Kidney (tissue), 11 donors: ENCODE data around the gene CD160. TPM values are rescaled to one million over a fixed set of nuclear protein-coding genes. Genes with fewer than 3 reads are reported as not detected.
"Not testable (repeated sequence)": the region's sequence is repeated elsewhere in the genome, so short reads cannot be mapped to it uniquely, and the experiment has no call there.

ENCODE experiments used
- DNase-seq, 5 donors: peaks; one replicate each; pipeline ENCODE4 v3.0.0-alpha.2; 2013 to 2020
- FAIRE-seq: peaks from 2 replicates; lab custom pipeline; 2012; peaks lifted over from hg19 to GRCh38; lab: Jason Lieb, UNC
- H3K27ac ChIP-seq, 2 donors: one replicate each; pipeline ENCODE4 v1.7.0; 2013; ENCODE audit warnings: low read depth in 2 of 2, low read length in 2 of 2, inconsistent platforms in 1 of 2
- H3K27me3 ChIP-seq: one replicate; pipeline ENCODE4 v1.7.1; 2013; ENCODE audit warnings: low read length, inconsistent platforms; ENCODE audit not compliant: control insufficient read depth, insufficient read depth
- H3K36me3 ChIP-seq, 3 donors: one replicate each; pipeline versions ENCODE4 v1.7.0 to v1.7.1; 2013; ENCODE audit warnings: low read length in 3 of 3, control low read depth in 1 of 3, inconsistent platforms in 1 of 3; ENCODE audit not compliant: insufficient read depth in 3 of 3, control insufficient read depth in 2 of 3
- H3K4me1 ChIP-seq, 3 donors: one replicate each; pipeline versions ENCODE4 v1.7.0 to v1.7.1; 2013; ENCODE audit warnings: low read length in 3 of 3, inconsistent platforms in 1 of 3, low read depth in 1 of 3; ENCODE audit not compliant: control insufficient read depth in 2 of 3, insufficient read depth in 2 of 3
- H3K4me3 ChIP-seq, 3 donors: one replicate each; pipeline versions ENCODE4 v1.7.0 to v1.8.1; 2013; ENCODE audit warnings: low read length in 3 of 3, control low read depth in 1 of 3, inconsistent platforms in 1 of 3
- H3K9ac ChIP-seq, 3 donors: one replicate each; pipeline versions ENCODE4 v1.7.0 to v1.7.1; 2013; ENCODE audit warnings: low read length in 3 of 3, control low read depth in 1 of 3, inconsistent platforms in 1 of 3
- H3K9me3 ChIP-seq, 3 donors: one replicate each; pipeline versions ENCODE4 v1.7.0 to v1.7.1; 2013; ENCODE audit warnings: low read length in 3 of 3, control low read depth in 1 of 3, inconsistent platforms in 1 of 3; ENCODE audit not compliant: control insufficient read depth in 2 of 3, insufficient read depth in 1 of 3
- intact Hi-C: fragments of 100-400 bp; cut with DNase I; formaldehyde crosslinking; loops from one replicate; pipeline ENCODE4 v1.11.1; 2022
- polyA plus RNA-seq: library from polyadenylated mRNA; stranded (reverse); fragments of 350-450 nt; fragmentation: Illumina TruSeq; extraction: RNeasy Lipid Tissue Mini Kit (QIAGEN cat#74804); gene quantifications from one replicate; pipeline ENCODE4 v1.2.3, GENCODE V29; 2014; ENCODE audit warnings: low read depth, low replicate concordance; ENCODE audit not compliant: insufficient read depth
- total RNA-seq: library from RNA; stranded (reverse); fragmentation: NEBNext Ultra II Directional; extraction: Animal tissue kit (Norgen Biotek cat#: 25700); gene quantifications from one replicate; pipeline ENCODE4 v1.2.1, GENCODE V29; 2021
- donor health status: control.
- donor health status: control.
- donor health status: DM: yes; HTN: yes; CAD: no.
- donor health status: Normal renal cell carcinoma (clear cell type).

Gene CD160
- total and polyA plus RNA-seq, 2 donors from 2014 or later: 0.60 TPM; not detected in 1

- H3K9ac ChIP-seq, H3K27ac ChIP-seq, H3K4me3 ChIP-seq, H3K4me1 ChIP-seq, FAIRE-seq, H3K9me3 ChIP-seq, H3K27me3 ChIP-seq, H3K36me3 ChIP-seq, intact Hi-C loops: not testable (repeated sequence)
- peak in 1 of 5 donors; percentile 61 for DNase-seq
These were observed 45.1 kb downstream of the CD160 start for GRCh38 chr1:145764231-145764940.

DNA sequence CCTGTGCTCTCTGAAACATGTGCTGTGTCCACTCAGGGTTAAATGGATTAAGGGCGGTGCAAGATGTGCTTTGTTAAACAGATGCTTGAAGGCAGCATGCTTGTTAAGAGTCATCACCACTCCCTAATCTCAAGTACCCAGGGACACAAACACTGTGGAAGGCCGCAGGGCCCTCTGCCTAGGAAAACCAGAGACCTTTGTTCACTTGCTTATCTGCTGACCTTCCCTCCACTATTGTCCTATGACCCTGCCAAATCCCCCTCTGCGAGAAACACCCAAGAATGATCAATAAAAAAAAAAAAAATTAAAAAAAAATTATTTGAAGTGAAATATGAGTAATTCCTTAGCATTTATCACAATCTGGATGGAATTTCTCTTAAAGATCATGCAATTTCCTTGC lies 45.8 kb downstream of the CD160 start:
- intact Hi-C loops, FAIRE-seq, DNase-seq, H3K27ac ChIP-seq, H3K9ac ChIP-seq, H3K27me3 ChIP-seq, H3K36me3 ChIP-seq, H3K4me1 ChIP-seq, H3K9me3 ChIP-seq, H3K4me3 ChIP-seq: not testable (repeated sequence)

- H3K27me3 ChIP-seq, H3K4me1 ChIP-seq, H3K9me3 ChIP-seq, DNase-seq, FAIRE-seq, H3K27ac ChIP-seq, H3K36me3 ChIP-seq, H3K4me3 ChIP-seq, intact Hi-C loops, H3K9ac ChIP-seq: not testable (repeated sequence)
These were observed 46.5 kb downstream of the CD160 start for GRCh38 chr1:145765585-145766360.

DNA sequence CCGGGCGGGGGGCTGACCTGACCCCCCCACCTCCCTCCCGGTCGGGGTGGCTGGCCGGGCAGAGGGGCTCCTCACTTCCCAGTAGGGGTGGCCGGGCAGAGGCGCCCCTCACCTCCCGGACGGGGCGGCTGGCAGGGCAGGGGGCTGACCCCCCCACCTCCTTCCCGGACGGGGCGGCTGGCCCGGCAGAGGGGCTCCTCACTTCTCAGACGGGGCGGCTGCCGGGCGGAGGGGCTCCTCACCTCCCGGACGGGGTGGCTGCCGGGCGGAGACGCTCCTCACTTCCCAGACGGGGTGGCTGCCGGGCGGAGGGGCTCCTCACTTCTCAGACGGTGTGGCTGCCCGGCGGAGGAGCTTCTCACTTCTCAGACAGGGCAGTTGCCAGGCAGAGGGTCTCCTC lies 47.6 kb downstream of the CD160 start:
- H3K27ac ChIP-seq, intact Hi-C loops, DNase-seq, H3K27me3 ChIP-seq, H3K36me3 ChIP-seq, FAIRE-seq, H3K4me1 ChIP-seq, H3K9ac ChIP-seq, H3K4me3 ChIP-seq, H3K9me3 ChIP-seq: not testable (repeated sequence)

- DNase-seq, H3K4me1 ChIP-seq, H3K27me3 ChIP-seq, H3K36me3 ChIP-seq, H3K27ac ChIP-seq, H3K4me3 ChIP-seq, H3K9me3 ChIP-seq, intact Hi-C loops, H3K9ac ChIP-seq, FAIRE-seq: not testable (repeated sequence)
These were observed 48.7 kb downstream of the CD160 start for GRCh38 chr1:145768004-145768403.
